Measurements from ENCODE around the gene RRAS2.
A peak's percentile ranks its signal among the peaks of the same experiment; 100 is the strongest.
"Not testable (repeated sequence)": the region's sequence is repeated elsewhere in the genome, so short reads cannot be mapped to it uniquely, and the experiment has no call there.

Gene RRAS2

GRCh38 chr11:14300661-14301304, 58.2 kb downstream of the RRAS2 start:
- DNase-seq, result peak; percentile 17

- no peak for DNase-seq
Measured at GRCh38 chr11:14299921-14300320, 59.1 kb downstream of the RRAS2 start.

- DNase-seq, result no peak
Measured at GRCh38 chr11:14290422-14290821, 68.6 kb downstream of the RRAS2 start.

GRCh38 chr11:14288189-14288935, 70.6 kb downstream of the RRAS2 start:
- no peak for DNase-seq

GRCh38 chr11:14278869-14279268, 80.1 kb downstream of the RRAS2 start:
- DNase-seq, result not testable (repeated sequence)

GRCh38 chr11:14275076-14275475, 83.9 kb downstream of the RRAS2 start:
- no peak for DNase-seq

GRCh38 chr11:14273895-14274294, 85.1 kb downstream of the RRAS2 start:
- DNase-seq, result no peak

GRCh38 chr11:14270690-14271542, 88.1 kb downstream of the RRAS2 start:
- DNase-seq, result no peak

- no peak for DNase-seq
Measured at GRCh38 chr11:14269692-14270573, 89.0 kb downstream of the RRAS2 start.

- no peak for DNase-seq
Measured at GRCh38 chr11:14267861-14268635, 90.9 kb downstream of the RRAS2 start.

- no peak for DNase-seq
Measured at GRCh38 chr11:14266622-14267021, 92.4 kb downstream of the RRAS2 start.

GRCh38 chr11:14264966-14265365, 94.0 kb downstream of the RRAS2 start:
- no peak for DNase-seq

- no peak for DNase-seq
Measured at GRCh38 chr11:14262271-14262846, 96.6 kb downstream of the RRAS2 start.

GRCh38 chr11:14261066-14261465, 97.9 kb downstream of the RRAS2 start:
- no peak for DNase-seq

GRCh38 chr11:14259878-14260277, 99.1 kb downstream of the RRAS2 start:
- DNase-seq, result no peak

GRCh38 chr11:14259186-14259784, 99.7 kb downstream of the RRAS2 start:
- no peak for DNase-seq

GRCh38 chr11:14258221-14258935, 100.6 kb downstream of the RRAS2 start:
- DNase-seq, result no peak

GRCh38 chr11:14255238-14255534, 103.8 kb downstream of the RRAS2 start:
- DNase-seq, result no peak

- DNase-seq, result no peak
Measured at GRCh38 chr11:14254533-14255237, 104.3 kb downstream of the RRAS2 start.

- DNase-seq, result no peak
Measured at GRCh38 chr11:14253840-14254239, 105.1 kb downstream of the RRAS2 start.

Data from stimulated activated naive CD4-positive, alpha-beta T cell treated with Interleukin-2 at 50 U/mL for 16 hours (primary cell).